Measurements from ENCODE around the gene CCNL2. TPM values are rescaled to one million over a fixed set of nuclear protein-coding genes. Genes with fewer than 3 reads are reported as not detected.
"Not testable (repeated sequence)": the region's sequence is repeated elsewhere in the genome, so short reads cannot be mapped to it uniquely, and the experiment has no call there.

The CCNL2 gene
- total RNA-seq, 1 experiment from 2014 or later: 206 TPM

DNA sequence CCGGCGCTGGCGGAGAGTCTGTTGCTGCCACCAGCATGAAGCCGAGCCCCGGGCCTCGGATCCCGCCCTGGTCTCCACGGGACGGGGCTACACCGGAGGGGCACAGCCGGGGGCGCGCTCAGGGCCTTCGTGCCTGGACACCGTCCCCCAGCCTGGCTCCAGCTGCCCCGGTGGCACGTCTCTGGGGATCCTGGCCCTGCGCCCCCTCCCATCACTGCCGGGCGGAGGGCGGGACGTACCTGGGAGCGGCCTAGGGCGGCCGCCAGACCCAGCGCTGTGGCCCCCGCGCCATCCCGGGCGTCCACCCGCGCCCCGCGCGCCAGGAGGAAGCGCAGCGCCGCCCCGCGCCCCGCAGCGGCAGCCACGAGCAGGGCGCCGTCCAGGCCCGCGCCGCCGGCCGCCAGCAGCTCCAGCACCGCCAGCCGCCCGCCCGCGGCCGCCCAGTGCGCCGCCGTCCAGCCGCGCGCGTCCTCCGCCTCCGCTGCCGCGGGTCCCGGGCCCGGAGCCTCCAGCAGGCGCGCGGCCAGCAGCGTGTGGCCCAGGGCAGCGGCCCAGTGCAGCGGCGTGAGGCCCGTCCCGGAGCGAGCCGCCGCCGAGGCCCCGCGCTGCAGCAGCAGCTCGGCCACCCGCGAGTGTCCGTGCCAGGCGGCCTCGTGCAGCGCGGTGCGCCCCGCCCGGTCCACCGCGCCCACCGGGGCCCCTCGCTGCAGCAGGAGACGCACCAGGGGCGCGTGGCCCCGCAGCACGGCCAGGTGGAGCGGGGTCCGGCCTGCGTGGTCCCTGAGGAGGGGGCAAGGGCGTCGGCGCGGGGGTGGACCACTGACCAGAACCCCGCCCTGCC, 20.9 kb upstream of the CCNL2 start:
- H3K27ac ChIP-seq (ENCODE audit: low read depth, low read length, poor library complexity, severe bottlenecking): no peak overlapping the region
- POLR2A ChIA-PET (ENCODE audit: low non-redundant PET): no interaction called here
- no TSS peak for BruUV-seq (replicated peaks)
- DNase-seq (ENCODE audit: low spot score): no peak
- CTCF ChIA-PET: interaction anchor here (0.8 kb wide), 1 partner anchor 12 kb away, joined by 4 read pairs; no protein-coding TSS in a partner anchor
- H3K4me3 ChIP-seq (ENCODE audit: low read depth, low read length, poor library complexity, severe bottlenecking): no peak overlapping the region
- H3K27me3 ChIP-seq (replicated peaks; ENCODE audit: insufficient read depth, low read depth, low read length, poor library complexity): no peaks in the 10 kb centered on the region
- H3K9me3 ChIP-seq (ENCODE audit: low read depth, low read length, poor library complexity, severe bottlenecking): no peaks in the 10 kb centered on the region
- H3K36me3 ChIP-seq (ENCODE audit: insufficient read depth, low read length, poor library complexity, severe bottlenecking): no peaks in the 10 kb centered on the region
- intact Hi-C loops (cut with micrococcal nuclease; ENCODE audit: unreplicated experiment): loop anchor here (5.0 kb wide), 1 partner anchor 37 kb away; no protein-coding TSS in a partner anchor
- no peak for TF ChIP-seq EZH2 (IDR thresholded peaks at IDR 0.05; ENCODE audit: borderline replicate concordance, low read depth, low read length, poor library complexity, severe bottlenecking)
- TF ChIP-seq, protein P1, sequence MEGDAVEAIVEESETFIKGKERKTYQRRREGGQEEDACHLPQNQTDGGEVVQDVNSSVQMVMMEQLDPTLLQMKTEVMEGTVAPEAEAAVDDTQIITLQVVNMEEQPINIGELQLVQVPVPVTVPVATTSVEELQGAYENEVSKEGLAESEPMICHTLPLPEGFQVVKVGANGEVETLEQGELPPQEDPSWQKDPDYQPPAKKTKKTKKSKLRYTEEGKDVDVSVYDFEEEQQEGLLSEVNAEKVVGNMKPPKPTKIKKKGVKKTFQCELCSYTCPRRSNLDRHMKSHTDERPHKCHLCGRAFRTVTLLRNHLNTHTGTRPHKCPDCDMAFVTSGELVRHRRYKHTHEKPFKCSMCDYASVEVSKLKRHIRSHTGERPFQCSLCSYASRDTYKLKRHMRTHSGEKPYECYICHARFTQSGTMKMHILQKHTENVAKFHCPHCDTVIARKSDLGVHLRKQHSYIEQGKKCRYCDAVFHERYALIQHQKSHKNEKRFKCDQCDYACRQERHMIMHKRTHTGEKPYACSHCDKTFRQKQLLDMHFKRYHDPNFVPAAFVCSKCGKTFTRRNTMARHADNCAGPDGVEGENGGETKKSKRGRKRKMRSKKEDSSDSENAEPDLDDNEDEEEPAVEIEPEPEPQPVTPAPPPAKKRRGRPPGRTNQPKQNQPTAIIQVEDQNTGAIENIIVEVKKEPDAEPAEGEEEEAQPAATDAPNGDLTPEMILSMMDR (conservative IDR thresholded peaks at IDR 0.05; ENCODE audit: low read depth, low read length): no peak
- no peaks in the 10 kb centered on the region for H3K4me1 ChIP-seq (ENCODE audit: insufficient read depth, low read length, poor library complexity, severe bottlenecking)

DNA sequence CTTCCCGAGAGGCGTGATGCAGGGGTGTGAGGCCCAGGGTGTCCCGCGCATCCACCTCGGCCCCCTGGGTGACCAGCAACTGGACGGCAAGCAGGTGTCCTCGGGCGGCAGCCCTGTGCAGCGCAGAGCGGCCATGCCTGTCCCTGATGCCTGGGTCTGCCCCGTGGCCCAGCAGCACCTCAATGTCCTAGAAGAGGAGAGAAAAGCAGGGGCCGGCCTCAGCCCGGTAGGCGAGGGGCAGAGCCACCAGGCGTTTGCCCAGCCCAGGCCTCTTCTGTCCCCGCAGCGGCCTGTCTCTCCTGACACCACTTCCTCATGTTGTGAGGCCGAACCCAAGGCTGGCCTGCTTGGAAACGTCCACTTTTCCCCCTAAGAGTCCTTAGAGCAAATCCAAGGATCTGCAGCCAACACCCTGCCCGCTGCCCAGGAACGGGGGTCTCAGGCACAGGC, 20.3 kb upstream of the CCNL2 start:
- no peaks in the 10 kb centered on the region for H3K9me3 ChIP-seq (ENCODE audit: low read depth, low read length, poor library complexity, severe bottlenecking)
- DNase-seq (ENCODE audit: low spot score): no peak
- H3K27me3 ChIP-seq (replicated peaks; ENCODE audit: insufficient read depth, low read depth, low read length, poor library complexity): no peaks in the 10 kb centered on the region
- BruUV-seq (replicated peaks): no TSS peak
- intact Hi-C loops (cut with micrococcal nuclease; ENCODE audit: unreplicated experiment): loop anchor here (5.0 kb wide), 1 partner anchor 38 kb away; no protein-coding TSS in a partner anchor
- H3K27ac ChIP-seq (ENCODE audit: low read depth, low read length, poor library complexity, severe bottlenecking): no peak overlapping the region
- CTCF ChIA-PET: no interaction called here
- no peaks in the 10 kb centered on the region for H3K36me3 ChIP-seq (ENCODE audit: insufficient read depth, low read length, poor library complexity, severe bottlenecking)
- TF ChIP-seq, protein P1 (conservative IDR thresholded peaks at IDR 0.05; ENCODE audit: low read depth, low read length): no peak
- TF ChIP-seq EZH2 (IDR thresholded peaks at IDR 0.05; ENCODE audit: borderline replicate concordance, low read depth, low read length, poor library complexity, severe bottlenecking): no peak
- no peak overlapping the region for H3K4me3 ChIP-seq (ENCODE audit: low read depth, low read length, poor library complexity, severe bottlenecking)
- no peaks in the 10 kb centered on the region for H3K4me1 ChIP-seq (ENCODE audit: insufficient read depth, low read length, poor library complexity, severe bottlenecking)
- POLR2A ChIA-PET (ENCODE audit: low non-redundant PET): no interaction called here

DNA sequence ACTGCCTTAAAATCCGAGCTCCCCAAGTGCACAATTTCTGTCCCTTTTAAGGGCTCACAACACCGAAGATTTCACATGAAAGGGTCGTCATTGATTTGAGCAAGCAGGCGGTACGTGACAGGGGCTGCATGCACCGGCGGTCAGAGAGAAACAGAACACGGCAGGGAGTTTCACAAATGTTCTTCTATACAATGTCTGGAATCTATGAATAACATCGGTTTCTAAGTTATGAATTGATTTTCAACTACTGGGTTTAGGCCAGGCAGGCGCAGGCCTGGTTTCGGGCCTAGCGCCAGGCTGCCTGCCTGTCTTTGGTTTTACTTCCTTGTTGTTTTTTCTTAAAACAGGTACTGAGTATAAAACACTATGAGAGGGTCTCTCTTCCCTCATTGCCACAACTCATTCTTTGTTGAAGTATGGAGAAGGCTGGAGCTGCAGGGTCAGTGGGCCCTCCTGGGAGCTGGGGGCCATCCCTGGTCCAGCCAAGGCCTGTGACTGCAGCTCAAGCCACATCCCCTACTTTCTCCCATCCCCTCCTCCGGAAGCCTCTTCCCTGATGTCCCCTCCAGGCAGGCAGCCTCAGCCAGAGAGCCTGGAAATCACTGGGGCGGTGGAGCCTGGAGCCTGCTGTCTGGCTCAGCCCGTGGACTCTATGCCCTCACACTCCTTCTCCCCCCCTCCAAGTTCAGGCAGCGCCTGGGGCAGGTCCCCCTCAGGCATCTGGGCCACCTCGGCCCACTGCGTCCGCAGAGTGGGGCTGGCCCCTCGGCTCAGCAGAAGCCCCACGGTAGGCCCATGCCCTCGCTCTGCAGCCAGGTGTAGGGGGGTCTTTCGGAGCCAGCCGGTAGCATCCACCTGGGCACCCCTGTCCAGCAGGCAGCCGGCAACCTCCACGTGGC, 19.6 kb upstream of the CCNL2 start:
- Histone ChIP-seq H3K4me3 (ENCODE audit: low read depth, low read length, poor library complexity, severe bottlenecking) (no peak overlapping the region), H3K36me3 (ENCODE audit: insufficient read depth, low read length, poor library complexity, severe bottlenecking) (no peaks in the 10 kb centered on the region), H3K27ac (ENCODE audit: low read depth, low read length, poor library complexity, severe bottlenecking) (no peak overlapping the region), H3K27me3 (replicated peaks; ENCODE audit: insufficient read depth, low read depth, low read length, poor library complexity) (no peaks in the 10 kb centered on the region), H3K9me3 (ENCODE audit: low read depth, low read length, poor library complexity, severe bottlenecking) (no peaks in the 10 kb centered on the region), H3K4me1 (ENCODE audit: insufficient read depth, low read length, poor library complexity, severe bottlenecking) (no peaks in the 10 kb centered on the region)
- CTCF ChIA-PET: no interaction called here
- intact Hi-C loops (cut with micrococcal nuclease; ENCODE audit: unreplicated experiment): loop anchor here (5.0 kb wide), 1 partner anchor 39 kb away; no protein-coding TSS in a partner anchor
- no peak for DNase-seq (ENCODE audit: low spot score)
- no TSS peak for BruUV-seq (replicated peaks)
- POLR2A ChIA-PET (ENCODE audit: low non-redundant PET): no interaction called here
- TF ChIP-seq EZH2 (IDR thresholded peaks at IDR 0.05; ENCODE audit: borderline replicate concordance, low read depth, low read length, poor library complexity, severe bottlenecking): no peak
- TF ChIP-seq, protein P1 (conservative IDR thresholded peaks at IDR 0.05; ENCODE audit: low read depth, low read length): no peak

DNA sequence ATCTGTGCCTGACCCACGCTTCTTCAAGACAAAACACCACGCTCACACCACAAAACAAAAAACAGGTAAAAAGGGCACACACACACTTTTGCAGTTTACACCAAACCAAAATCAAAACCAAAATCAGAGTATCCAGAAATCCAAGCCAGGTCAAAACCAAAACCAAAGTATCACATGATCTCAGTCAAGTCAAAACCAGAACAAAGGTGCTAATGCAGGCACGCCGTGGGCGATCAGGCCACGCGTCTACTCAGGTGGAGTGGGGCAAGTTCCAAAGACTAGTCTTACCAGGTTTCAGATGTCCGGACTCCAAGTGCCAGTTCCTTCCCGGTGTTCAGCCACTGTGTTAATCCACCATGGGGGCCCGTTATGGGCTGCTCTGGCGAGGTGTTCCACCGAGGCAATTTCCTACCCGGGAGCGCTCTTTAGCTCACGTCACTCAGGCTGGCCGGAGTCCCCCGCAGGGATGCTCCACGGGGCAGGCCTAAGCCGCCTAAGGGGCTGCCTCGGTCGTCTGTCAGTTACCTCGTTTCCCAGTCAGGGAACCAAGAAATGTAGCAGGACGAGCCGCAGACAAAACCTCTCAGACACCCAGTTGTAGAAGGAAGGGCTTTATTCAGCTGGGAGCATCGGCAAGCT, 18.8 kb upstream of the CCNL2 start:
- CTCF ChIA-PET; H3K9me3 ChIP-seq (ENCODE audit: low read depth, low read length, poor library complexity, severe bottlenecking); BruUV-seq (replicated peaks): not testable (repeated sequence)

More for the DNA sequence above, 18.8 kb upstream of the CCNL2 start:
- intact Hi-C loops (cut with micrococcal nuclease; ENCODE audit: unreplicated experiment): loop anchor here (5.0 kb wide), 1 partner anchor 39 kb away; no protein-coding TSS in a partner anchor
- H3K27me3 ChIP-seq (replicated peaks; ENCODE audit: insufficient read depth, low read depth, low read length, poor library complexity); H3K27ac ChIP-seq (ENCODE audit: low read depth, low read length, poor library complexity, severe bottlenecking); H3K4me3 ChIP-seq (ENCODE audit: low read depth, low read length, poor library complexity, severe bottlenecking); POLR2A ChIA-PET (ENCODE audit: low non-redundant PET); H3K4me1 ChIP-seq (ENCODE audit: insufficient read depth, low read length, poor library complexity, severe bottlenecking); DNase-seq (ENCODE audit: low spot score); H3K36me3 ChIP-seq (ENCODE audit: insufficient read depth, low read length, poor library complexity, severe bottlenecking): not testable (repeated sequence)
